Measurements from ENCODE around the gene LCLAT1. TPM values are rescaled to one million over a fixed set of nuclear protein-coding genes. Genes with fewer than 3 reads are reported as not detected.

The LCLAT1 gene
- total RNA-seq, 1 experiment from 2014 or later: 43.1 TPM

GRCh38 chr2:30422444-30423040, 24.5 kb upstream of the LCLAT1 start:
- peak; percentile 87 for DNase-seq (ENCODE audit: extremely low read depth, low read depth)

- no peak for DNase-seq (ENCODE audit: extremely low read depth, low read depth)
Measured at GRCh38 chr2:30424231-30424630, 22.8 kb upstream of the LCLAT1 start.

DNA sequence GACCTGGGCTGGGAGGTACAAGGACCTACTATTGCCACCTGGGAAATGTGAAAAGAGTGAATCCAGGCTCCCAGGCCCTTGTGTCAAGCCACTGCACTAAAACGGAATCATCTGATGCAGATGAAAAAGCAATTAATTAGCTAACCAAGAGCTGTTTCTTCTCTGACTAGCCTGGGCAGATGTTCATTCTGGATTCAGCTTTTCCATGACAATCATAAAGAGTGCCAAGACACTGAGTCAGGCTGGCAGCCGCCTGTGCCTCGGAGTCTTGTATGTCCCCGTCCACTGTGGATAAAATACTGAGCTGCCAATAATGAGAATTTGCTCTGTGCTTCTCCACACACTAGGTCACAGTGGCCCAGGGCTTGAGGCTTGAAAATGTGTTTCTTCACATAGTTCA, 21.7 kb upstream of the LCLAT1 start:
- no peak for DNase-seq (ENCODE audit: extremely low read depth, low read depth)

DNA sequence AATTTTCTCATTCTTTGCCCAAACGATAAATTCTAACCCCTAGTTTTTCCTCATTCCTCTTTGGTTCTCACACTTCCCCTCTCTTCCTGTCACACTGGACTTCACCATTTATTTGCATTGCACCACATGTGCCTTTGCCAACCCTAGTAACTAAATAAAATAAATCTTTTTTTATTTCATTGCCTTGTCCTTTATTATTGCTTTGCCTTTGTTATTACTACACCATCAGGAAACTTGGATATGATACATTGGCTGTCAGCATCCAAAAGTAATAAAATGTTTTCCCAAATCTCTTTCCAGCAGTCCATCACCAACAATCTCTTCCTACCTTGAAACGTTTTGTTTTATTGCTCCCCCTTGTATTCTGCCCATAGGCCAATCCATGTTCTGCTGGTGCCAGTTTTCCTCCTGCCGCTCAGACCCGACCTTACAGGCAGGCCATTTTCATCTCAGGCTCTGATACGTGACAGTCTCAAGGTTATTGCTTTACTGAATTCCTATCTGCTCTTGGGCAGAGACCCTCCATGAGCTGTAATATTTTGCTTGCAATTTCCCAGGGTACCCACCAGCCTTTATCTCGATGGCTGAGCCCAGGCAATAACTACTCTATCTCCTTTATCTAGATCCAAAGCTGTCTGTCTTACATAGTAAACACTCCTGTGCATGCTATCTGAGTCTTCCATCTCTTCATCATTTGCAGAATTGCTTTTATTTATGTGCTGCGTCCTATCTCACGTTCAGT, 19.3 kb upstream of the LCLAT1 start:
- DNase-seq (ENCODE audit: extremely low read depth, low read depth): no peak

DNA sequence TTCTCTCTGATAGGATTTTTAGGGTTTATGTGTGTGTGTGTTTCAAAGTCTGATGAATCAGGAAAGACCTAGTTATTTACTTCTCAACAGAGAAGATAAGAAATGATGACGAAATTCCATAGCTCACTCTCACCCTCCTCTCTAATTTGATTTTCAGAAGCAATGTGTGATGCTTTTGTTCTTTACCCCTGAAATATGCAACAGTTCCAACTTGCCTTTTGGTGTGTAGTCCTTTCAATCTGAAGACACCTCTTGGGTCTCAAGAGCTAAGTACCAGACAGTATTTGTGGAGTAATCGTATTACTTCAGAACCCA, 18.7 kb upstream of the LCLAT1 start:
- DNase-seq (ENCODE audit: extremely low read depth, low read depth): no peak

- DNase-seq (ENCODE audit: extremely low read depth, low read depth): no peak
Measured at GRCh38 chr2:30428827-30429461, 18.1 kb upstream of the LCLAT1 start.

- no peak for DNase-seq (ENCODE audit: extremely low read depth, low read depth)
Measured at GRCh38 chr2:30433541-30434299, 13.3 kb upstream of the LCLAT1 start.

GRCh38 chr2:30434708-30435107, 12.3 kb upstream of the LCLAT1 start:
- no peak for DNase-seq (ENCODE audit: extremely low read depth, low read depth)

DNA sequence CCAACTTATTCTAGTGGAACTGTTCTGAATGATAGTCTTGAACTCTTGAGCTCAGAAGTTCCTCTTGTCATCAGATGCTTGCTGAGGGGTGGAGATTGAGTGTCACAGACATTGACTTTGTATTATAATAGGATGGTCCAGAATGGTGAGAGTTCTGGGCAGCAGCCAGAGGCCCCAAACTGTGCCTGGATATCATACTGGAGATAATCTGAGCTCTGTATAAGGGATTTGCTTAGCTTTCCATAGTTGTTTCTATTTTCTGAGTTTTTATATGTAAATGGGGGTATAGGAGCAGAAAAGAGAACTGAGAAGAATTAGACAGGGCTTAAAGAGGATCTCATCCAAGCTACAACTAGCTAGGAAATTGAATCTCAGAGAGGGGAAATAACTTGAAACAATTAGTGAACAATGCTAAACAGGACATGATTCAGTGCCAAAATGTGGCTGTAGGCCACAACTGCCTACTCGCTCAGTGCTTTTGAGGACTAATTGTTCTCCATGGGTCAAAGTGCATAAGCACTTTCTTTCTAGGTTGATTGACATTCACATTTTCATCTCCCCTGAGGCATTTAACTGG, 10.1 kb upstream of the LCLAT1 start:
- DNase-seq (ENCODE audit: extremely low read depth, low read depth): no peak

DNA sequence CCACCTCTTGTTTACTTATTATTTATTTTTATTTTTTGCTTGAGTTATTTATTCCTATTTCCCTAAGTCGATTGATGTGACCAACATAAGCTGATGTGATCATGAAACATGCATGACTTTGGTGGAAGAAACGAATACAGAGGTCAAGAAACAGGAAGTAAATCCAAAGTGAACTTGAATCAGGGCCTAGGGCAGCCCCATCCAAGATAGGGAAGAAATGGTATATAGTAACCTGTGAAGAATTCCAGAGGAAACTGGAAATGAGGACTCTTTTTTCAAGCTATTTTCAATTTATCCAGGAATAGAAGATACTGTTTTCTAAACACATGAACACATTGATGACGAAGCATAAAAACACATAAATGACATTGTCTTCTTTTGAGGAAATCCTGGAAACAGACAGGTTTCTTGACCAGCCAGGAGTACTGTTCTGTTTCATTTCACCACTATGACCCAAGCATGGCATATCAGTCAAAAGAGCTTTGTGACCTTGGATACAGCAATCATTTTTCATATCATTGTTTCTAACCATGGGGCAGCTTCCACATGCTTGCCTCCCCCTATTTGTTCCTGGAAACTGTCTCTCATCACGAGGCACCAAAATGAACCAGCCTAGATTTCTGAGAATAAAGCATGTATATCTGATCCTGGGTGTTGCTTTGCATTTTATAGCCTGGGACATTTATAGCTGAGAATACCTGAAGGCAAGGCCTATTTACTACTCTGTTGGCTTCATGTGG, 9.1 kb upstream of the LCLAT1 start:
- no peak for DNase-seq (ENCODE audit: extremely low read depth, low read depth)

- DNase-seq (ENCODE audit: extremely low read depth, low read depth): no peak
Measured at GRCh38 chr2:30439296-30439695, 7.8 kb upstream of the LCLAT1 start.

DNA sequence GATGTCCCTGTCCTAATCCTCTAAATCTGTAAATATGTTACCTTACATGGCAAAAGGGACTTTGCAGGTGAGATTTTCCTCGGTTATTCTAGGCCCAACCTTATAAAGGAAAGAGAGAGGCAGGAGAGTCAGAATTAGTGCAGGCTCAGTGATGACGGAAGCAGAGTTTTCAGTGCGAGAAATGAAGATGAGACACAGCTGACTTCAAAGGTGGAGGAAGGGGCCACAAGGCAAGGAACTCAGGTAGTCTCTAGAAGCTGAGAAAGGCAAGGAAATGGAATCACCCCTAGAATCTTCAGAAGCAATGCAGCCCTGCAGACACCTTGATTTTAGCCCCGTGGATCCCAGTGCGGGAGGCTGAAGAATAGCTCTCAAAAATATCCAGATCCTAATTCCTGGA, 7.2 kb upstream of the LCLAT1 start:
- DNase-seq (ENCODE audit: extremely low read depth, low read depth): no peak

GRCh38 chr2:30441023-30441422, 6.0 kb upstream of the LCLAT1 start:
- DNase-seq (ENCODE audit: extremely low read depth, low read depth): no peak

DNA sequence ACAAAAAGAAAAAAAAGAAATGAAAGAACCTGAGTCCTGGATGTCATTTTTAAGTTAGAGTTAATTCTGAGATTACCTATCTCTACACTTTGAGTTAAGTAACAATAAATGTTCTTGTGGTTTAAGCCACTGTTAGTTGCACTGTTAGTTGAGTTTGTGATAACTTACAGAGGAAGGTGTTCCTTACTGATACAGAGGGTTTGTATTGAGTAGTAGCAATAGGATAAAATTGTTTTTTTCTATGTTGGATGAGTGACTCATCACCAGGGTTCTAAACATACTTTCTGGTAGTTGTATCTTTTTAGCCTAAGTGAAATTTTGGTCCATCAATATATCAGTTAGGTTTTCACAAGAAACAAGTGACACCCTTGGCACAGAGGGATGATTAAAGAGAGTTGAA, 4.0 kb upstream of the LCLAT1 start:
- DNase-seq (ENCODE audit: extremely low read depth, low read depth): no peak

DNA sequence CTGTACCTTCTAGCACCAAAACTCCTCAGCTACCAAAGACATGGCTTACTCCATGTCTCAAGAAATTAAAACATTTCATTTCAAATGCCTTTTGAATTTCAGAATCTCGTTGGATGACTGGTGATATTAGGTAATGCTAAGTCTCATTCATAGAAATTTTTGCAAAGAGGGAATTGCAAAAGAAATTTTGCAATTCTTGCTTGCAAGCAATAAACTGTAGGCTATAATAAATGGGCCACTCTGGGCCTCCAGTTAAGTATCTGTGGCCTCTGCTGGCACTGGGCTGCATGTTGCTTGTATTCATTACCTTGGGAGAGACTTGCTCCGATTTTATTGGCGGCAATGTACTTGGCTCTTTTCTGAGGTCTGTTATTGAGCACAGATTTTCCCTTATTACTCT, 2.8 kb upstream of the LCLAT1 start:
- no peak for DNase-seq (ENCODE audit: extremely low read depth, low read depth)

DNA sequence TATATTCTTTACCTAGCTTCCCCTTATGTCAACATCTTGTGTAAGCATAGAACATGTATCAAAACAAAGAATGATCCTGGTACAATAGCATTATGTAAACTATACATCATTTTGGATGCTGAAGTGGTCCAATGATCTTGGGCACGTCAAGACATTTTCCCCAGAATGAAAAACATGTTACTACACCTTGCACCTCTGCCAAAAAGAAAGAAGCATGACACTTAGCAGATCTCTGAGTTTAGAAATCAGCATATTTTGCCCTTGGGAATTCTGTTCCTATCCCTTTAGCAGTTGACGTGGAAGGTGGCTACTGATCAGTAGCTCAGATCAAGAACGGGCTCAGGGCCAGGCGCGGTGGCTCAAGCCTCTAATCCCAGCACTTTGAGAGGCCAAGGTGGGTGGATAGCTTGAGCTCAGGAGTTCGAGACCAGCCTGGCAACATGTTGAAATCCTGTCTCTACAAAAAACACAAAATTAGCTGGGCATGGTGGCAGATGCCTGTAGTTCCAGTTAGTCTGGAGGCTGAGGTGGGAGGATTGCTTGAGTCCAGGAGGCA, 1.7 kb upstream of the LCLAT1 start:
- no peak for DNase-seq (ENCODE audit: extremely low read depth, low read depth)

- DNase-seq (ENCODE audit: extremely low read depth, low read depth): no peak
Measured at GRCh38 chr2:30446602-30447148, 371 bp upstream of the LCLAT1 start.

GRCh38 chr2:30448308-30448707, 1.3 kb downstream of the LCLAT1 start:
- DNase-seq (ENCODE audit: extremely low read depth, low read depth): no peak

- no peak for DNase-seq (ENCODE audit: extremely low read depth, low read depth)
Measured at GRCh38 chr2:30448866-30449265, 1.8 kb downstream of the LCLAT1 start.

GRCh38 chr2:30450025-30450424, 3.0 kb downstream of the LCLAT1 start:
- DNase-seq (ENCODE audit: extremely low read depth, low read depth): no peak

Data from NCI-H460 (cell line).